ENCODE results near the gene KCNQ1. TPM values are rescaled to one million over a fixed set of nuclear protein-coding genes. Genes with fewer than 3 reads are reported as not detected.

Gene KCNQ1
- polyA plus RNA-seq, 1 donor (not counting 4 experiments of a cell fraction or from before 2014, with no cell fraction given): not detected

- Histone ChIP-seq H3K4me1 (ENCODE audit: control insufficient read depth, extremely low read depth, insufficient read depth, low read length) (no peaks in the 10 kb centered on the region), H3K4me2 (ENCODE audit: control insufficient read depth, extremely low read depth, insufficient read depth, low read depth, low read length) (no peak overlapping the region), H3K9me3 (ENCODE audit: control insufficient read depth, low read depth, low read length) (no peaks in the 10 kb centered on the region), H3K27ac (ENCODE audit: control insufficient read depth, insufficient read depth, low read length) (no peak overlapping the region), H3K9me1 (ENCODE audit: control insufficient read depth, extremely low read depth, insufficient read depth, low read length) (no peaks in the 10 kb centered on the region), H3K27me3 (ENCODE audit: control insufficient read depth, extremely low read depth, insufficient read depth, low read length) (peaks cover 19% of the 10 kb centered on the region), H3K9ac (ENCODE audit: control insufficient read depth, extremely low read depth, insufficient read depth, low read length) (no peak overlapping the region), H4K20me1 (ENCODE audit: control insufficient read depth, extremely low read depth, insufficient read depth, low read length) (no peaks in the 10 kb centered on the region), H3K4me3 (ENCODE audit: control insufficient read depth in 2 of 3, extremely low read depth in 1 of 3, insufficient read depth in 2 of 3, low read depth in 1 of 3, low read length in 3 of 3) (no peak overlapping the region), H3K36me3 (ENCODE audit: control insufficient read depth in 2 of 2, extremely low read depth in 1 of 2, insufficient read depth in 2 of 2, low read length in 2 of 2) (no peaks in the 10 kb centered on the region), H2AFZ (ENCODE audit: control insufficient read depth, low read length) (no peak overlapping the region), H3K79me2 (ENCODE audit: control insufficient read depth, insufficient read depth, low read length) (no peaks in the 10 kb centered on the region)
- TF ChIP-seq CTCF (optimal IDR thresholded peaks at IDR 0.05 in 1 of 3, IDR thresholded peaks at IDR 0.05 in 1 of 3, conservative IDR thresholded peaks at IDR 0.05 in 1 of 3; ENCODE audit: extremely low read depth in 1 of 3, insufficient read depth in 2 of 3, low read length in 3 of 3) (no peak), EZH2 (IDR thresholded peaks at IDR 0.05; ENCODE audit: low read length) (no peak)
- dilution Hi-C loops (cut with MboI; ENCODE audit: extremely low pct_ligation_motif_present, low sequenced_read_pairs): no loop called here
- no peak for FAIRE-seq
- DNase-seq (ENCODE audit: low read depth, low spot score): no peak
Observed at GRCh38 chr11:2755071-2755470, 310.3 kb downstream of the KCNQ1 start.

- FAIRE-seq: no peak
- DNase-seq (ENCODE audit: low read depth, low spot score): no peak
- Histone ChIP-seq H3K79me2 (ENCODE audit: control insufficient read depth, insufficient read depth, low read length) (no peaks in the 10 kb centered on the region), H3K36me3 (ENCODE audit: control insufficient read depth in 2 of 2, extremely low read depth in 1 of 2, insufficient read depth in 2 of 2, low read length in 2 of 2) (no peaks in the 10 kb centered on the region), H3K9me1 (ENCODE audit: control insufficient read depth, extremely low read depth, insufficient read depth, low read length) (no peaks in the 10 kb centered on the region), H3K9ac (ENCODE audit: control insufficient read depth, extremely low read depth, insufficient read depth, low read length) (no peak overlapping the region), H3K27ac (ENCODE audit: control insufficient read depth, insufficient read depth, low read length) (no peak overlapping the region), H3K4me3 (ENCODE audit: control insufficient read depth in 2 of 3, extremely low read depth in 1 of 3, insufficient read depth in 2 of 3, low read depth in 1 of 3, low read length in 3 of 3) (no peak overlapping the region), H3K9me3 (ENCODE audit: control insufficient read depth, low read depth, low read length) (no peaks in the 10 kb centered on the region), H3K4me2 (ENCODE audit: control insufficient read depth, extremely low read depth, insufficient read depth, low read depth, low read length) (no peak overlapping the region), H2AFZ (ENCODE audit: control insufficient read depth, low read length) (no peak overlapping the region), H3K4me1 (ENCODE audit: control insufficient read depth, extremely low read depth, insufficient read depth, low read length) (no peaks in the 10 kb centered on the region), H3K27me3 (ENCODE audit: control insufficient read depth, extremely low read depth, insufficient read depth, low read length) (peaks cover 3% of the 10 kb centered on the region), H4K20me1 (ENCODE audit: control insufficient read depth, extremely low read depth, insufficient read depth, low read length) (no peaks in the 10 kb centered on the region)
- dilution Hi-C loops (cut with MboI; ENCODE audit: extremely low pct_ligation_motif_present, low sequenced_read_pairs): no loop called here
- no peak for TF ChIP-seq EZH2 (IDR thresholded peaks at IDR 0.05; ENCODE audit: low read length)
- no peak for TF ChIP-seq CTCF (optimal IDR thresholded peaks at IDR 0.05 in 1 of 3, IDR thresholded peaks at IDR 0.05 in 1 of 3, conservative IDR thresholded peaks at IDR 0.05 in 1 of 3; ENCODE audit: extremely low read depth in 1 of 3, insufficient read depth in 2 of 3, low read length in 3 of 3)
Observed at GRCh38 chr11:2758751-2759150, 313.9 kb downstream of the KCNQ1 start.

Data from keratinocyte (primary cell).